GM12878 (cell line): Measurements from ENCODE around the gene RNU6-9. TPM values are rescaled to one million over a fixed set of nuclear protein-coding genes. Genes with fewer than 3 reads are reported as not detected.

Experiments used
- BCL11A ChIP-seq: IDR thresholded peaks from 2 replicates; pipeline ENCODE4 v1.6.1; 2011; ENCODE audit warnings: low read depth, low read length
- CBFB ChIP-seq: IDR thresholded peaks from 2 replicates; pipeline ENCODE4 v1.6.1; 2016; ENCODE audit warnings: antibody characterized with exemption, low read depth
- CEBPB ChIP-seq, 2 experiments: fragments of 150-350 bp in 1 of 2; IDR thresholded peaks; 2 replicates each; pipeline ENCODE4 v1.6.1; 2012 to 2014; ENCODE audit warnings: low read depth in 2 of 2, low read length in 2 of 2, borderline replicate concordance in 1 of 2, inconsistent platforms in 1 of 2
- CHD1 ChIP-seq: IDR thresholded peaks from 2 replicates; pipeline ENCODE4 v1.6.1; 2012; ENCODE audit warnings: low read depth, low read length, improper control_type of control experiment
- CHD2 ChIP-seq: IDR thresholded peaks from 2 replicates; pipeline ENCODE4 v1.6.1; 2011; ENCODE audit warnings: low read depth, low read length, improper control_type of control experiment, borderline replicate concordance
- EZH2 ChIP-seq: IDR thresholded peaks from 2 replicates; pipeline ENCODE4 v1.6.1; 2012; ENCODE audit warnings: low read depth, mild to moderate bottlenecking, control low read depth, inconsistent platforms, low read length, borderline replicate concordance; ENCODE audit not compliant: control insufficient read depth
- HDGF ChIP-seq: fragments of 450-650 bp; IDR thresholded peaks from 2 replicates; pipeline ENCODE4 v1.6.1; 2016; ENCODE audit warnings: antibody characterized with exemption
- IRF4 ChIP-seq: IDR thresholded peaks from 2 replicates; pipeline ENCODE4 v1.6.1; 2011; ENCODE audit warnings: low read depth, low read length
- KAT2A ChIP-seq: conservative IDR thresholded peaks from 2 replicates; pipeline ENCODE4 v1.6.1; 2011; ENCODE audit warnings: low read depth, low read length; ENCODE audit not compliant: control insufficient read depth
- MLLT1 ChIP-seq: fragments of 450-650 bp; IDR thresholded peaks from 2 replicates; pipeline ENCODE4 v1.6.1; 2016; ENCODE audit warnings: mild to moderate bottlenecking
- MTA2 ChIP-seq: fragments of 450-650 bp; IDR thresholded peaks from 2 replicates; pipeline ENCODE4 v1.6.1; 2016; ENCODE audit warnings: low read depth, mild to moderate bottlenecking, moderate library complexity
- NFIC ChIP-seq: IDR thresholded peaks from 2 replicates; pipeline ENCODE4 v1.6.1; 2012; ENCODE audit warnings: low read depth, mild to moderate bottlenecking, inconsistent platforms, low read length, moderate library complexity
- NR2C2 ChIP-seq: IDR thresholded peaks from 2 replicates; pipeline ENCODE4 v1.6.1; 2011; ENCODE audit warnings: borderline replicate concordance, low read depth; ENCODE audit not compliant: control insufficient read depth, insufficient read length
- POLR2A ChIP-seq: IDR thresholded peaks from 2 replicates; pipeline ENCODE4 v1.6.1; 2011; ENCODE audit warnings: low read depth, mild to moderate bottlenecking, low read length
- RELA ChIP-seq: fragments of 450-650 bp; IDR thresholded peaks from 2 replicates; pipeline ENCODE4 v1.8.0; 2014; ENCODE audit warnings: borderline replicate concordance; ENCODE audit not compliant: partially characterized antibody
- SIX5 ChIP-seq: IDR thresholded peaks from 2 replicates; pipeline ENCODE4 v1.6.1; 2011; ENCODE audit warnings: mild to moderate bottlenecking, low read depth, low read length, moderate library complexity; ENCODE audit not compliant: severe bottlenecking
- TCF7 ChIP-seq: IDR thresholded peaks from 2 replicates; pipeline ENCODE4 v1.6.1; 2014; ENCODE audit warnings: antibody characterized with exemption, borderline replicate concordance
- YY1 ChIP-seq: IDR thresholded peaks from 2 replicates; pipeline ENCODE4 v1.6.1; 2011; ENCODE audit warnings: low read depth, mild to moderate bottlenecking, low read length
- ZBED1 ChIP-seq: IDR thresholded peaks from 2 replicates; pipeline ENCODE4 v1.6.1; 2016; ENCODE audit warnings: borderline replicate concordance
- ZNF24 ChIP-seq: fragments of 450-650 bp; IDR thresholded peaks from 2 replicates; pipeline ENCODE4 v1.6.1; 2017; ENCODE audit warnings: antibody characterized with exemption, mild to moderate bottlenecking
- ZNF274 ChIP-seq: IDR thresholded peaks from one replicate; pipeline ENCODE4 v1.8.0; 2011; ENCODE audit not compliant: insufficient read length, insufficient read depth
- polyA plus RNA-seq, 11 experiments: library from polyadenylated mRNA; depleted of rRNA in 4 of 11; unstranded in 6 of 11; stranded (reverse) in 5 of 11; fragments of >200 nt; fragmentation: Nextera tagmentation in 4 of 11; fragmentation: Illumina TruSeq in 1 of 11; extraction: Ambion mirVana in 4 of 11; extraction: Trizol in 1 of 11; gene quantifications; 1 replicate in 1 of 11; 2 replicates in 10 of 11; pipeline versions ENCODE4 v1.2.1 to v1.2.3, GENCODE V29; 2011 to 2016; ENCODE audit warnings: inconsistent platforms in 2 of 11, missing spikeins in 2 of 11, low read depth in 1 of 11
- total RNA-seq, 4 experiments: library from RNA; depleted of rRNA in 3 of 4; stranded (reverse); fragments of >200 nt in 3 of 4; fragmentation: Illumina TruSeq in 1 of 4; extraction: Trizol in 1 of 4; gene quantifications; 2 replicates each; pipeline versions ENCODE4 v1.2.1 to v1.2.3, GENCODE V29; 2013 to 2021
- TF ChIP-seq, protein P1 (sequence below): fragments of 150-350 bp; IDR thresholded peaks from 2 replicates; pipeline ENCODE4 v1.6.1; 2016; ENCODE audit warnings: low read depth, low read length
- TF ChIP-seq, protein P2 (sequence below): fragments of 450-650 bp; formaldehyde crosslinking; IDR thresholded peaks from 2 replicates; pipeline ENCODE4 v1.4.0; 2020; ENCODE audit warnings: mild to moderate bottlenecking, moderate library complexity

RNU6-9 gene
- total and polyA plus RNA-seq, 10 of the 15 experiments (the other 5 are each of a cell fraction or from before 2014, with no cell fraction given), result not detected

- TF ChIP-seq NFIC, result no peak
- TF ChIP-seq HDGF, result peak; percentile 76; the same call in 1 of the 2 replicates
- TF ChIP-seq CHD1, result no peak
- no peak for TF ChIP-seq CEBPB (IDR thresholded peaks at IDR 0.05; ENCODE audit: borderline replicate concordance in 1 of 2, low read depth in 2 of 2, low read length in 2 of 2)
- no peak for TF ChIP-seq IRF4
- peak; percentile 37; the same call in 1 of the 2 replicates for TF ChIP-seq CBFB
- no peak for TF ChIP-seq BCL11A
- no peak for TF ChIP-seq ZNF24
- TF ChIP-seq TCF7, result no peak
- no peak for TF ChIP-seq EZH2
- no peak for TF ChIP-seq ZBED1
- no peak for TF ChIP-seq RELA
- TF ChIP-seq SIX5, result no peak
- TF ChIP-seq MLLT1, result no peak
- TF ChIP-seq, protein P1, sequence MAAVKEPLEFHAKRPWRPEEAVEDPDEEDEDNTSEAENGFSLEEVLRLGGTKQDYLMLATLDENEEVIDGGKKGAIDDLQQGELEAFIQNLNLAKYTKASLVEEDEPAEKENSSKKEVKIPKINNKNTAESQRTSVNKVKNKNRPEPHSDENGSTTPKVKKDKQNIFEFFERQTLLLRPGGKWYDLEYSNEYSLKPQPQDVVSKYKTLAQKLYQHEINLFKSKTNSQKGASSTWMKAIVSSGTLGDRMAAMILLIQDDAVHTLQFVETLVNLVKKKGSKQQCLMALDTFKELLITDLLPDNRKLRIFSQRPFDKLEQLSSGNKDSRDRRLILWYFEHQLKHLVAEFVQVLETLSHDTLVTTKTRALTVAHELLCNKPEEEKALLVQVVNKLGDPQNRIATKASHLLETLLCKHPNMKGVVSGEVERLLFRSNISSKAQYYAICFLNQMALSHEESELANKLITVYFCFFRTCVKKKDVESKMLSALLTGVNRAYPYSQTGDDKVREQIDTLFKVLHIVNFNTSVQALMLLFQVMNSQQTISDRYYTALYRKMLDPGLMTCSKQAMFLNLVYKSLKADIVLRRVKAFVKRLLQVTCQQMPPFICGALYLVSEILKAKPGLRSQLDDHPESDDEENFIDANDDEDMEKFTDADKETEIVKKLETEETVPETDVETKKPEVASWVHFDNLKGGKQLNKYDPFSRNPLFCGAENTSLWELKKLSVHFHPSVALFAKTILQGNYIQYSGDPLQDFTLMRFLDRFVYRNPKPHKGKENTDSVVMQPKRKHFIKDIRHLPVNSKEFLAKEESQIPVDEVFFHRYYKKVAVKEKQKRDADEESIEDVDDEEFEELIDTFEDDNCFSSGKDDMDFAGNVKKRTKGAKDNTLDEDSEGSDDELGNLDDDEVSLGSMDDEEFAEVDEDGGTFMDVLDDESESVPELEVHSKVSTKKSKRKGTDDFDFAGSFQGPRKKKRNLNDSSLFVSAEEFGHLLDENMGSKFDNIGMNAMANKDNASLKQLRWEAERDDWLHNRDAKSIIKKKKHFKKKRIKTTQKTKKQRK, result no peak
- TF ChIP-seq, protein P2, sequence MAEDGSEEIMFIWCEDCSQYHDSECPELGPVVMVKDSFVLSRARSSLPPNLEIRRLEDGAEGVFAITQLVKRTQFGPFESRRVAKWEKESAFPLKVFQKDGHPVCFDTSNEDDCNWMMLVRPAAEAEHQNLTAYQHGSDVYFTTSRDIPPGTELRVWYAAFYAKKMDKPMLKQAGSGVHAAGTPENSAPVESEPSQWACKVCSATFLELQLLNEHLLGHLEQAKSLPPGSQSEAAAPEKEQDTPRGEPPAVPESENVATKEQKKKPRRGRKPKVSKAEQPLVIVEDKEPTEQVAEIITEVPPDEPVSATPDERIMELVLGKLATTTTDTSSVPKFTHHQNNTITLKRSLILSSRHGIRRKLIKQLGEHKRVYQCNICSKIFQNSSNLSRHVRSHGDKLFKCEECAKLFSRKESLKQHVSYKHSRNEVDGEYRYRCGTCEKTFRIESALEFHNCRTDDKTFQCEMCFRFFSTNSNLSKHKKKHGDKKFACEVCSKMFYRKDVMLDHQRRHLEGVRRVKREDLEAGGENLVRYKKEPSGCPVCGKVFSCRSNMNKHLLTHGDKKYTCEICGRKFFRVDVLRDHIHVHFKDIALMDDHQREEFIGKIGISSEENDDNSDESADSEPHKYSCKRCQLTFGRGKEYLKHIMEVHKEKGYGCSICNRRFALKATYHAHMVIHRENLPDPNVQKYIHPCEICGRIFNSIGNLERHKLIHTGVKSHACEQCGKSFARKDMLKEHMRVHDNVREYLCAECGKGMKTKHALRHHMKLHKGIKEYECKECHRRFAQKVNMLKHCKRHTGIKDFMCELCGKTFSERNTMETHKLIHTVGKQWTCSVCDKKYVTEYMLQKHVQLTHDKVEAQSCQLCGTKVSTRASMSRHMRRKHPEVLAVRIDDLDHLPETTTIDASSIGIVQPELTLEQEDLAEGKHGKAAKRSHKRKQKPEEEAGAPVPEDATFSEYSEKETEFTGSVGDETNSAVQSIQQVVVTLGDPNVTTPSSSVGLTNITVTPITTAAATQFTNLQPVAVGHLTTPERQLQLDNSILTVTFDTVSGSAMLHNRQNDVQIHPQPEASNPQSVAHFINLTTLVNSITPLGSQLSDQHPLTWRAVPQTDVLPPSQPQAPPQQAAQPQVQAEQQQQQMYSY, result no peak
- TF ChIP-seq ZNF274, result no peak
- TF ChIP-seq CHD2, result 0 out of 2 replicates have a peak, but pooled peaks have one; percentile 25
- peak; percentile 51; the same call in 1 of the 2 replicates for TF ChIP-seq MTA2
- TF ChIP-seq NR2C2, result no peak
- no peak for TF ChIP-seq KAT2A
- TF ChIP-seq YY1, result no peak
- peak; percentile 70 for TF ChIP-seq POLR2A
These were observed 39.6 kb downstream of the RNU6-9 start (continued) for GRCh38 chr19:932648-933552.
